GM18868 (cell line): Measurements from ENCODE around the gene CYBB.
"Not testable (repeated sequence)": the region's sequence is repeated elsewhere in the genome, so short reads cannot be mapped to it uniquely, and the experiment has no call there.

Source experiments
- ATAC-seq: cut with Tn5 transposase; IDR thresholded peaks from one replicate; pipeline ENCODE4 v1.9.1; 2021; ENCODE audit warnings: mild to moderate bottlenecking, moderate library complexity; ENCODE audit not compliant: unreplicated experiment

CYBB gene

DNA sequence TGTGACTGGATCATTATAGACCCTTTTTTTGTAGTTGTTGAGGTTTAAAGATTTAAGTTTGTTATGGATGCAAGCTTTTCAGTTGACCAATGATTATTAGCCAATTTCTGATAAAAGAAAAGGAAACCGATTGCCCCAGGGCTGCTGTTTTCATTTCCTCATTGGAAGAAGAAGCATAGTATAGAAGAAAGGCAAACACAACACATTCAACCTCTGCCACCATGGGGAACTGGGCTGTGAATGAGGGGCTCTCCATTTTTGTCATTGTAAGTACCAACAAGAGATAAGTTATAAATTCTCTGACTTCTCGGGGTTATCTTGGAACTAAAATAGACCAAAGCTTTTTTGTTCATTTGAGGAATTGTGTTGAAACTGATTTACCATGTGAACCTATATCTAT, at the start of gene CYBB:
TSS of gene CYBB (plus strand) at position 203 of the 400 bp plus-strand sequence. CDS start at position 222, 19 bp downstream.
- peak; percentile 38 for ATAC-seq

DNA sequence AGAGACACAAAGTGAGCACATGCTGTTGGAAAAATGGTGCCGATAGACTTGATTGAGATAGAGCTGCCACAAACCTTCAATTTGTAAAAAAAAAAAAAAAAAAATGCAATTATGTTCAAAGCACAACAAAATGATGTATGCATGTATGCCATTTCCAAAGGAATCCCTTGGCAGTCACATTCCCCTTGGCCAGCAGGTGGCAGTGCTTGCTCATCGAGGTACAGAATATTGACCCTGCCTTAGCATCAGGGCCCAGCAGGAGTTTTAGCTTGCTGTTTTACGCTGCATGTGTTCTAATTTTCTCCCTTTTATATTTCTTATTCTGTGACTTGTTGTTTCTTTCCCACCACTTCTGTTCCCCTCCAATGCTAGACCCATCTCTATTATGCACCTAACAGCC, 34.5 kb upstream of the CYBB start:
- ATAC-seq, result peak; percentile 32

DNA sequence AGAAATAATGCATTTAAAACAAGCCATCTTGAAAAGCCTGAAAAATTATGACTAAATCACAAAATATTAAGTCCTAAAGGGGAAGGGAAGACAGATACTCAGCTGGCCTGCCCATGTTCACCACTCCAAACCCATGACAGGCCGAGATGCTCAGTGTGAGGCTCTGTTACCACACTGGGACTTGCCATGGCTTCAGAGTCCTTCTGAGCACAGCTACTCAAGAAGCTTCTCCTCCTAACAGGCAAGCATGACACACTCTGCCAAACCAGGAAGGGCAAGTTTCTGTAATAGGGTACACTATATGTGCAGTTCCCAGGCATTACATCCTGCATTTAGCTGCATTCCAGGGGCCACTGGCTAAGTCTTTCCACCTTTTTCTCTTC, 34.0 kb upstream of the CYBB start:
- ATAC-seq, result peak; percentile 22

DNA sequence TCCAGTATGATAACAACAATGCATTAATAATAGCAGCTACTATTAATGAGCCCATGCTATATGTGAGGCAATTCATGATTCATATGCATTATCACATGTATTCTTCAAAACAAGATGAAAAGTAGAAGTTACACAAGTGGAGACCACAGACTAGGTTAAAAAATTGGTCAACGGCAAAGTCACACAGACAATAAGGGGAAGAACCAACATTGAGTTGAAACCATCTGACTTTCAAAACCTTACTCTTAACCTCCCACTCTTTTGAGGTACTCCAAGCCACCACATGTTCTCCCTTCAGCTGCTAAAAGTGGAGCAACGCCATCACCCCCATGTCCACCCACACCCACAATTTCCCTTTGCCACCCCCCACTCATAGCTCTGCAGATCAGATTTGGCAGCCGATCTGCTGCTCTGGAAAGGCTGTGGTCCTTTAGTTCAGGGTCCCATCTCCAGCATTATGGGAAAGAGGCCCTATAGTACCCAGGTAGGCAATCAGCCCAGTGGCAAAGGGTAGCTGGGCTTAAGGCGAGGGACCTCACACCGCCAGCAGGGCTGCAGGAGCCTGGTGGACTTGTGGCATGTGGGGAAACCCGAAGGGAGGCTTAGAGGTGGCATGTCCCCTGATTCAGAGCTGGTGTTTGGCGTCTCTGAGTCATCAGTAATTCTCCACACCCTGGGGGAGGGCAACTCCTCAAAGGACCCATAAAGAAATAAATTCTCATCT, 33.5 kb upstream of the CYBB start:
- peak; percentile 86 for ATAC-seq

DNA sequence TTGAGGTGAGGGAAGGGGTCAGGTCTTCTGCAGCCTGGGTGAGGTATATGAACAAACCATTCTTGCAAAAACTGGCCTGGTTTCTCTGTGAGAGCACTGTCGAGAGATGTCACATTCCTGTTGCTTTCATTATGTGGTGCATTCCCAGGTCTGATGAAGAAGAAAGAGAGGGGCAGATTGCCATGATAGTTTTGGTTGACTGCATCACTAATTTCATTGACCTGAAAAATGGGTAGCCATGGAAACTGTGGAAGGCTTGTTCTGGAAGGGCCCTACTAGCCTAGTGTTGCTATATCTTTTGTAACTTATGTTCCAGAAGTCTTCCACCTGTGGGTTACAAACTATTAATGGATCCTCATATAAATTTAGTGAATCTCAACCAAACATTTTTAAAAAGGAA, 32.9 kb upstream of the CYBB start:
- ATAC-seq, result peak; percentile 1

DNA sequence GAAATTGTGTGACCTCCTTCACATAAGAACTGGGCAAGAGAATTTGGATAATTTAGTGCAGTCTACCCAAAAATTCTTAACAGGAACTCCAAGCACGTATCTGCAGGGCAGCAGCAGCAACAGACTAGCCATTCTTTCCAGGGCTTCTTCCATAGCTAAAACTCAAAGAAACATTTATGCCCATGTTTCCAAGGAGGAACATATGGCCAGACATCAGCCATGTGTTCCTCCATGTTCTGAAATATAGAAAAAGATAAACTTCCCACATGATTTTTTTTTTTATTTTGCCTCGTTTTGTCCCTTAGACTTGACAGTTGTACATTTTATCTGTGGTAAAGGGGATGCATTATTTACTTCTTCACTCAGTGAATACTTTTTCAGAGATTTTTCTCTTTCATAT, 27.6 kb upstream of the CYBB start:
- no peak for ATAC-seq

DNA sequence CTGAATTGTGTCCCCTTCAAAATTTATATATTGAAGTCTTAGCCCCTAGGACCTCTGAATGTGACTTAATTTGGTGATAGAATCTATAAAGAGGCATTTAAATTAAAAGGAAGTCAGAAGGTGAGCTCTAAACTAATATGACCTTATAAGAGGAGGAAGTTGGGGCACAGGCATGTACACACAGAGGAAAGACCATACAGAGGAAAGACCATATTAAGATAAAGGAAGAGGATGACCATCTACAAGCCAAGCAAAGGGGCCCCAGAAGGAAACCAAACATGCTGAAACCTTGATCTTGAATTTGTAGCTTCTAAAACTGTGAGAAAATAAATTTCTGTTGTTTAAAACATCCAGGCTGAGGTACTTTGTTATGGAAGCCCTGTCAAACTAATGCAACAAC, 26.9 kb upstream of the CYBB start:
- ATAC-seq, result no peak

DNA sequence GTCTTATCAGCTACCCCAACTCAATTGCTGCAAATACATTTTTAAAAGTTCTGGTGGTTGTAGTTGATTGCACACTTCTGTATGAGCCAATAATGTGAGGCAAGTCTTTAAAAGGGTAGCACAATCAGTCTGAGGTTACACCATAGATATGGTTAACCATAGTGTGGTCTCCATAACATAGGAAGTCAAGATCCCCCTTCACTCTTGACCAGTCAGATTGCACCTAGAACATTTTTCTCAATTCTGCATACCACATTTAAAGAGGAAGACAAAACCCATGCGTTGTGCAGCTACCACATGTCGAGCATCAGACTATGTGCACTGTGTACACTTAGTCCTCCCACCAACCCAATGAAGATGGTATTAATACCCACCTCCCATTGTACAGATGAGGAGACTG, 26.5 kb upstream of the CYBB start:
- no peak for ATAC-seq

DNA sequence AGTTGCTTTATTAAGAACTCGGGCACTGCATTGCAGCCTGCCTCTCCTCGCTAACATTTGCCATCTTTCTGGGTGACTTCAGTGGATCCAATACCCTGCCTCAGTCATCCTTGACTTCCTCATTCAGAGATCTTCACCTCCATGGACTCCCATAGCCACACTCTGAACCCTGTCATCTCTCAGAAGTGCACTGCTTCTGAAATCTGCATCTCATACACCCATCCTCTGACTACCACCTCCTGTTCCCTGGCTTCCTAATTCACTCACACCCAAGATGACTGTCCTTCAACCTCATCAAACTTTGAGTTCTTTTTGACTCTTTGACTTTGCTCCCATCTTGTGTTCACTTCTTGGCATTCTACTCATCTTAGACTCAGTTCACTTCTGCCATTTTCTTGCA, 25.3 kb upstream of the CYBB start:
- ATAC-seq, result peak; percentile 20

DNA sequence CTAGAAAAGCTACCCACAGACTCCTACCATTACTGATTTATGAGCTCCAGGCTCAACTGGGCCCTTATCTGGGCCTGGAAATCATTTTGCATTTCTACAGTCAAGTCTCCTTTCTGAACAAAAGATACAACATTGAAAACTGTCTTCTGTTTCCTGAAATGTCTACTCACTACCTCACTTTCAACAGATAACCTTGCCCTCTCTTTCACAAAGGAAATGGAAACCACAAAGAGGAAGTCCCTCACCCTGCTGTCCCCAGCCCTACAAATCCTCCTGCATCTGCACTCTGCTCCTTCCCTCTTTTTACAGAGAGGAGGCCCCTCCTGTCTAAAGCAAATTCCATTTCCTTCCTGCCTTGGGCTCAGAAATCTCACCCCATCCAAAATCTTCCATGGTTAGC, 24.8 kb upstream of the CYBB start:
- ATAC-seq, result peak; percentile 92

DNA sequence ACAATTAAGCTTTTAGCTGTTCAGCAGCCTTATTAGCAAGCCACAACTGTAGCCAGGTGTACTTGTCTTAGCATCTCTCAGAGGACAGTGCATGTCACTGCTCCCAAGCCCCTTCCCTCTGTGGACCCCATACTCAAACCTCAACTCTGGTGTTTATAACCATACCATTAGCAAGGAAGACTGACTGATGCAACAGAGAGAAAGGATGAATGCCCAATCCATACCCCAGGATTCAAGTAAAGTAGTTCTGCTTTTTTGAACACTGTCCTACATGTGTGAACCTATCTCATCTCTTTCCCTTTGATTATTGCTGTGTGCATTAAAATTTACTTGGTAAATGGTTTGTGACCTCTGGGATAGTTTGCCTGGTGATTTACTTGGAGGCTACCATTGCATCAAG, 22.8 kb upstream of the CYBB start:
- no peak for ATAC-seq

DNA sequence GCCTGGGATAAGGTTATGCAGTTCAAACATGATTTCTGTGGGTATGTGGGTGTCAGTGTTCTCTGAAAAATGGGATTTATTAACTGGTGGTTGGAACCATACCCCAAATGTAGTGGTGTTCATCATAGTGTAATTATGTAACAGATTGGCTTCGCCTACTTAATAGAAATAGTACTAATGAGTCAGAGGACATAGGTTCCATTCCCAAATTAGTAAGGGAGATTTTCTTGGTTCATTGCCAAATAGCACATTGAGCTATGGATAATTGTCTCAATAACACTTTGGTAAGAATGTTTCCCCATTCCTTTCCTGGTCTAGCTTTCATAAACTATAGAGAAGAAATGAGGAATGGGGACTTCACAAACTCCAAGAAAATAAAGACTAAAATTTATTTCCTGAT, 20.5 kb upstream of the CYBB start:
- ATAC-seq, result no peak

DNA sequence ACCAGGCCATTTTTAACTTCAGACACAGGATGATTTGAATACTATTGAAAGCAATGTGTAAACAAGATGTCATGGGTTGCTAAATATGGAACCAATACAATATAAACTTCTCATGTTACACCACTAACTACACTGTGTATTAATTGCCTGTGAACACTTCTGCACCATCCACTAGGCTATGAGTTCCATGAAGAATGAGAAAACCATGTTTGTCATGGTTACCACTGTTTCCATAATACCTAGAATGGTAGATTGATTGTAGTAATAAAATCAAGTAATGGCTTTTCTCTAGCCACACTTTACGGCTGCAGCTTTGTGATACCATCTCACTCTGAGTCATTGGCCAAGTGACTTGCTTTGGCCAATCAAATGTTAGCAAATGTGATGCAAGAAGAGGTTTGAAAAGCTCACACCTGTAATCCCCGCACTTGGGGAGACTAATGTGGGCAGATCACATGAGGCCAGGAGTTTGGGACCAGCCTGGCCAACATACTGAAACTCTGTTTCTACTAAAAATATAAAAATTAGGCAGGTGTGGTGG, 19.9 kb upstream of the CYBB start:
- ATAC-seq, result no peak

DNA sequence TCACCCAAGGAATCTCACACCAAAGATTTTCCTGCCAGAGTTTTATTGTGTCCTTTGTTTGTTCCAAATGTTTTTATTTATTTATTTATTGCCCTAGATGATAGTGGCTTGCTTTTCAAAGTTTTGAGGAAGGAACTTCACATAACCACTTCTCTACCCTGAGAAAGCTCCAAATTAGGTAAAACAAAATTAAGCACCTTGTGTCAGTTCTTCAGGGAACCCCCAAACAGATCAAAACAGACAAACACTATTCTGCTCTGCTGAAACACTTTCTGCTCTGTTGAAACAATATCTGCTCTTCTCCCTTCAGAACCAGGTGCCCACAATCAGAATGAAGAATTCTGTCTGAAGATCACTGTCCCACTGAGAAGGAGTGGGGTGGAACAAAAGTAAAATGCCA, 16.5 kb upstream of the CYBB start:
- ATAC-seq, result peak; percentile 45

DNA sequence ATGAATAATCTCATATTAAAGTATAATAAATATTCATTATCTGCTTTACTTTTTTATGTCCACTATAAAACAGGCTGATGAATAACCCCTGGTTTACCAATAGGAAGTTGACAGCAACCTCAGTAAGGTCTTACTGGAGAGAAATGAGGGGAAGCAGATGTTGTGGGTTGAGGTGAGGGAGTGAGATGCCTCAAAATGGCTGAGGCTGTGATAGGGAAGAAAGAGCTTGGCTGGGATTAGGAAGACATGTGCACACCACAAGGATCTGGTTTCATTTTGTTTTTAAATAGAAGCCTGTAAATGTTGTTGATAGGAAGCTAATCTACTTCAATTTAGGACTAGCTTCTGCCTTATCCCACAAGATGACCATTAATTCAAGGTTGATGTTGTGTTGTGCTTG, 14.4 kb upstream of the CYBB start:
- ATAC-seq, result no peak

DNA sequence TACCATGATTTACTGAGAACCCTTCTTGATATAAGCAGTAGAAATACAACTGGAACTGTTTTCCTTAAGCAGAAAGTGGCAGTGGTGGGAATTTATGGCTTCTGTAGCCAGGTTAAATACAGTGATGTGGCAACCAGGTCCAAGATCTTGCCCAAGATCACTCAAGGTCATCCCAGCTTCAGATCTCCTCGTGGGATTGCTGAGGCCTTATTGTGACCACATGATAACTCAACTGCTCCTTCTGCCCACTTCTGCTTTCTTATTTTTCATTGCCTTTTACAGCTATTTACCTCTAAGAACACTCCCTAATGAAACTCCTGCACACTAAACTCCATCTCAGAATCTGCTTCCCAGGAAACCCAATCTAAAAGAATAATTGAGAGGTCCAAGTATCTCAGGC, 12.4 kb upstream of the CYBB start:
- ATAC-seq, result no peak

DNA sequence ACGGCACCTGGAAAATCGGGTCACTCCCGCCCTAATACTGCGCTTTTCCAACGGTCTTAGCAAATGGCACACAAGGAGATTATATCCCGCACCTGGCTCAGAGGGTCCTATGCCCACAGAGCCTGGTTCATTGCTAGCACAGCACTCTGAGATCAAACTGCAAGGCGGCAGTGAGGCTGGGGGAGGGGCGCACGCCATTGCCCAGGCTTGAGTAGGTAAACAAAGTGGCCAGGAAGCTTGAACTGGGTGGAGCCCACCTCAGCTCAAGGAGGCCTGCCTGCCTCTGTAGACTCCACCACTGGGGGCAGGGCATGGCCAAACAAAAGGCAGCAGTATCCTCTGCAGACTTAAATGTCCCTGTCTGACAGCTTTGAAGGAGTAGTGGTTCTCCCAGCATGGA, 11.0 kb upstream of the CYBB start:
- not testable (repeated sequence) for ATAC-seq

DNA sequence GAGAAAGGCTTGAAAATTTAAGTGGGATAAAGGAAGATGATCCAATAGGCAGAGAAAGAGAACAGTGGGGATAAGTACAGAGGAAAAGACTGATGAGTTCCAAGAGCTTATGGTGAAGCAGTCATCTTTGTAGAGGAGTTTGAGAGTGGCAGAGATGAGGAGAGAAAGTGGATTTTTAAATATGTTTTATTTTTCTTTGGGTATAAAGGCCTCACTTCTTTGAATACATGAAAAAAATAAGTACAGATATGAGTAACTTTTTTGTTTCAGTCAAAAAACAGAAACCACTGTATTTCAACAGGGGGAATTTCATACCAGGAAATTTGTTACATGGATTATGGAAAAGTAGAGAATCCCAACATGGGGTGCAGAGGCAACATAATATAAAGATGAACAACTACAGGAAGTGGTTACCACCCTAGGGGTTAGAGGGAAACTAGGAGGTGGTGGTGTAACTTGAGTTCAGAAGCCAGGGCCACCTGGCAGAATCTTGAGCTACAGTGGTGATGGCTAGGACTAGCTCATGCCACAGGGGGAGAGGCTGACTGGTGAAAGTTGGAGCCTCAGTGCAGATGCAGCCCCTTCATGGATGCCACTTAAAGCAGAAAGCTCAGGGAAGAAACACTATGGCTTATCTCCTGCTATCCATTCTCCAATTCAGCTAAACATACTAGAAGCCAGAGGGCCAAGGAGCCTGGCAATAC, 3.4 kb upstream of the CYBB start:
- peak; percentile 63 for ATAC-seq

DNA sequence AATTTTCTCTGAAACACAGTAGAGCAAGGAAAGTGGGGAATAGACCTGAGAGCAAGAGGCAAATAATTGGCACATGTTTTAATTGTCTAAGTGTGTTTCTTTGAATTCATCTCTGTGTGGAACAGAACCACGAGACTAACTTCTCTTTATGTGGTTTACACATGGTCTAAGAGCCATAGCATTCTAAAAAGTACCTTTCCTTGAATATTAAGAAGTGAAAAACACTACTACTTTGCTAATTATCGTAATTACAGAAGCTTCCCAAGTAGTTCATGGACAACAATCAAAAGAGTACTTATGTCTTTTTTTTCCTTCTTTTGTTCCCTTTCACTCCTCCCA, 2.9 kb upstream of the CYBB start:
- ATAC-seq, result peak; percentile 39

DNA sequence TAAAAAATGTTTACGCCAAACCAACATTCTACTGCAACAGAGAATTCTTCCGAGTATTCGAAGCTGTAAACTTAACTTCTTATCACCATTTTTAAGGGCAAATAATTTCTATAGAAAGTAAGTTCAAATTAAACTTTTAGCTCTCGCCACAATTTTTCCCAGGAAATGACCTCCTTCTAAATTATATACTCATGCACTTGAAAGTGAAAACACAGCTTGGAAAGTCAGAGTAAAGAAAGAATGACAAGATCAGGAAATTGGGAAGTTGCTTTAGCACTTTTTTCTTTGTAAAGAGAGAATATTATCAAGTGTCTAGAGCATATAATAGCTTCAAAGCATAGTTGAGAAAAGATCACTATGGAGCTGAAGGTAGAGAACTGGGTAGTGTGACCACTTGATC, 1.2 kb downstream of the CYBB start:
- peak; percentile 8 for ATAC-seq

DNA sequence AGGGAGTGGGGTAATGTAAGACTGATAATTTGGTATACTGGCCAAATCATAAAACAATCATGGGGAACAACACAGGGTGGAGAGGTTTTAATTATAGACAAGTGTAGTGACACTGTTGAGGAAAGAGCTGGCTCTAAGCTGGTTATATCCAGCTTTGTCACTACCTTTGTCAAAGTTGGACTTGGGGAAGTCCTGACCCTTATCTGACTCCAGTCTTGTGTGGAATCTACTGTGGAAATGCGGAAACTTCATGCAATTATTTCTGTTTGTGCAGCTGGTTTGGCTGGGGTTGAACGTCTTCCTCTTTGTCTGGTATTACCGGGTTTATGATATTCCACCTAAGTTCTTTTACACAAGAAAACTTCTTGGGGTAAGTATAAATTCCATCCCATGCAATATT, 2.0 kb downstream of the CYBB start:
- peak; percentile 19 for ATAC-seq

DNA sequence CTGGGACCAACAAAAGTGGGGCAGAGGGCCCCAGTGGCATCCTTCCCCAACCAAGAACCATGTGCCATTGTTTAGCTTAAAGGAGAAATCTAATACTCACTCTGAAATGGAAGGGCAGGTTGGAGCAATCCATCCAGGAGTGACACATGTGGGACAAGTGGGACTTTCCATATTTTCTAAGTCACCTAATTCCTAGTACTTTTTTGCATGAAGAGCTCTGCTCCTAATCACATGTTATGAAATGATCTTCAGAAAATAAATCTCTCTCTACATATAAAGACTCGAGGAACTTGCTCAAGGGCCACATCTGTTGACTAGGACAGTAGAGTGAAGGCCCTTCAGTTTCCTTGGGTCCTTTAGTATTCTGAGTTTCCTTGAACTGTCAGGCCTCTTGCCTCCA, 2.5 kb downstream of the CYBB start:
- ATAC-seq, result no peak

DNA sequence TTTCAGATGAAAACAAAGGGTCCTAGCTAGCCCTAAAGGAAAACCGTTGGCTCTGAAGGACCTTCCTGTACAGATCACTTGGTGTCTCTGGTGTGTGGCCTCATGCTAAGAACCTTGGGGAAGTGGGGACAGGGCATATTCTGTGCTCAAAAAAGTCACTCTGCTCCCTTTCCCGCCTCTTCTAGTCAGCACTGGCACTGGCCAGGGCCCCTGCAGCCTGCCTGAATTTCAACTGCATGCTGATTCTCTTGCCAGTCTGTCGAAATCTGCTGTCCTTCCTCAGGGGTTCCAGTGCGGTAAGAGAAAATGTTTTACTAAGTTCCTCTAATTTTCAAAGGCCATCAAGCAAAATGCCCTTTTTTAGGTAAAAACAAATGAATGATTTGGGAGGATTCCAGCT, 3.4 kb downstream of the CYBB start:
- no peak for ATAC-seq
